GM12878 (cell line): ENCODE measurements around the gene STEAP1. TPM values are rescaled to one million over a fixed set of nuclear protein-coding genes. Genes with fewer than 3 reads are reported as not detected.

Experiments
- ATAC-seq: fragments of 200-7000 bp; cut with Tn5 transposase; 3 replicates; pipeline ENCODE4 v1.9.1; 2020; ENCODE audit warnings: mild to moderate bottlenecking, moderate library complexity
- BruUV-seq: library from RNA; stranded (reverse); fragments of 400-500 nt; replicated peaks from 2 replicates; lab custom pipeline; 2021; lab: Mats Ljungman, UMichigan
- CTCF ChIA-PET: fragments of 300-600 bp; sonication (Branson Sonifier 250); formaldehyde crosslinking; extraction: SDS; loops from one replicate; lab custom pipeline; 2021; ENCODE audit warnings: inconsistent platforms; lab: Yijun Ruan, JAX
- POLR2A ChIA-PET: fragments of 350-600 bp; formaldehyde crosslinking; extraction: SDS; loops from one replicate; lab custom pipeline; 2021; ENCODE audit warnings: inconsistent platforms; lab: Charles Lee
- RAD21 ChIA-PET: fragments of 300-600 bp; sonication (Branson Sonifier 250); formaldehyde crosslinking; loops from one replicate; lab custom pipeline; 2023; ENCODE audit warnings: antibody characterized with exemption; ENCODE audit not compliant: unreplicated experiment; lab: Charles Lee
- SMC1A ChIA-PET: fragments of 300-600 bp; sonication (Branson Sonifier 250); formaldehyde crosslinking; loops from one replicate; lab custom pipeline; 2023; ENCODE audit not compliant: unreplicated experiment, uncharacterized antibody; lab: Charles Lee
- DNase-seq: peaks from one replicate; pipeline ENCODE4 v3.0.0-alpha.2; 2011; ENCODE audit warnings: low read depth, low spot score
- FAIRE-seq: peaks from 3 replicates; lab custom pipeline; 2011; peaks lifted over from hg19 to GRCh38; lab: Jason Lieb, UNC
- H2AFZ ChIP-seq: 2 replicates; pipeline ENCODE4 v1.6.0; 2011; ENCODE audit warnings: low read depth, low read length, control low read depth; ENCODE audit not compliant: control insufficient read depth
- H3K27ac ChIP-seq: 2 replicates; pipeline ENCODE4 v1.5.1; 2011; ENCODE audit warnings: control low read depth; ENCODE audit not compliant: control insufficient read depth, insufficient read depth
- H3K27me3 ChIP-seq, 2 experiments: replicated peaks in 1 of 2; 2 replicates each; pipeline versions ENCODE4 v1.6.0 to v1.6.1; 2011; ENCODE audit warnings: low read length in 1 of 2; ENCODE audit not compliant: control insufficient read depth in 2 of 2, insufficient read depth in 2 of 2
- H3K36me3 ChIP-seq, 2 experiments: 2 replicates each; pipeline ENCODE4 v1.5.1; 2011; ENCODE audit warnings: low read length in 1 of 2; ENCODE audit not compliant: control insufficient read depth in 2 of 2, insufficient read depth in 2 of 2
- H3K4me1 ChIP-seq: 2 replicates; pipeline ENCODE4 v1.6.1; 2011; ENCODE audit warnings: mild to moderate bottlenecking, low read length, moderate library complexity, mixed read lengths; ENCODE audit not compliant: control insufficient read depth, insufficient read depth
- H3K4me2 ChIP-seq: 2 replicates; pipeline ENCODE4 v1.6.0; 2011; ENCODE audit warnings: control low read depth; ENCODE audit not compliant: control insufficient read depth, insufficient read depth
- H3K4me3 ChIP-seq: fragments of 200-600 bp; sonication (generic); 2 replicates; pipeline ENCODE4 v1.5.1; 2016
- H3K79me2 ChIP-seq: 2 replicates; pipeline ENCODE4 v1.6.0; 2011; ENCODE audit warnings: low read length; ENCODE audit not compliant: control insufficient read depth, insufficient read depth
- H3K9ac ChIP-seq: 2 replicates; pipeline ENCODE4 v1.8.0; 2011; ENCODE audit warnings: low read length, control low read depth, mixed read lengths; ENCODE audit not compliant: control insufficient read depth, insufficient read depth
- H3K9me3 ChIP-seq: replicated peaks from 3 replicates; pipeline ENCODE4 v1.5.1; 2011; ENCODE audit warnings: mild to moderate bottlenecking, low read length; ENCODE audit not compliant: control insufficient read depth, insufficient read depth
- H4K20me1 ChIP-seq: 2 replicates; pipeline ENCODE4 v1.6.0; 2011; ENCODE audit not compliant: control insufficient read depth, insufficient read depth
- ASH2L ChIP-seq: fragments of 300-600, 200-600 bp; sonication (generic); IDR thresholded peaks from 2 replicates; pipeline ENCODE4 v1.6.1; 2017; ENCODE audit warnings: low read depth, mild to moderate bottlenecking, borderline replicate concordance
- BCL11A ChIP-seq: IDR thresholded peaks from 2 replicates; pipeline ENCODE4 v1.6.1; 2011; ENCODE audit warnings: low read depth, low read length
- CHD4 ChIP-seq: fragments of 200-600 bp; sonication (generic); IDR thresholded peaks from 2 replicates; pipeline ENCODE4 v1.6.1; 2016; ENCODE audit warnings: mild to moderate bottlenecking
- GABPA ChIP-seq: IDR thresholded peaks from 2 replicates; pipeline ENCODE4 v1.6.1; 2014; ENCODE audit warnings: antibody characterized with exemption, low read depth, mild to moderate bottlenecking, inconsistent platforms
- IKZF2 ChIP-seq, 2 experiments: fragments of 450-650 bp; IDR thresholded peaks; 2 replicates each; pipeline ENCODE4 v1.6.1; 2017; ENCODE audit warnings: mild to moderate bottlenecking in 2 of 2, moderate library complexity in 2 of 2
- IRF3 ChIP-seq: fragments of 450-650 bp; IDR thresholded peaks from 2 replicates; pipeline ENCODE4 v1.6.1; 2014; ENCODE audit warnings: mild to moderate bottlenecking
- KLF5 ChIP-seq: fragments of 450-650 bp; IDR thresholded peaks from 2 replicates; pipeline ENCODE4 v1.6.1; 2014; ENCODE audit warnings: mild to moderate bottlenecking; ENCODE audit not compliant: partially characterized antibody
- LARP7 ChIP-seq: fragments of 450-650 bp; IDR thresholded peaks from 2 replicates; pipeline ENCODE4 v1.6.1; 2017; ENCODE audit warnings: mild to moderate bottlenecking
- MEF2A ChIP-seq: IDR thresholded peaks from 2 replicates; pipeline ENCODE4 v1.6.1; 2011; ENCODE audit warnings: low read depth, mild to moderate bottlenecking, low read length, moderate library complexity; ENCODE audit not compliant: insufficient read depth
- NFYB ChIP-seq: IDR thresholded peaks from 2 replicates; pipeline ENCODE4 v1.6.1; 2011; ENCODE audit warnings: low read depth, mild to moderate bottlenecking, low read length, improper control_type of control experiment, moderate library complexity; ENCODE audit not compliant: insufficient read depth
- NR2C2 ChIP-seq: IDR thresholded peaks from 2 replicates; pipeline ENCODE4 v1.6.1; 2011; ENCODE audit warnings: borderline replicate concordance, low read depth; ENCODE audit not compliant: control insufficient read depth, insufficient read length
- PML ChIP-seq: IDR thresholded peaks from 2 replicates; pipeline ENCODE4 v1.6.1; 2012; ENCODE audit warnings: low read length, inconsistent platforms
- SMAD5 ChIP-seq: IDR thresholded peaks from 2 replicates; pipeline ENCODE4 v1.6.1; 2016; ENCODE audit warnings: antibody characterized with exemption, low read depth
- SP1 ChIP-seq: IDR thresholded peaks from one replicate; pipeline ENCODE4 v1.6.1; 2011; ENCODE audit warnings: low read depth, low read length
- SPI1 ChIP-seq: IDR thresholded peaks from 2 replicates; pipeline ENCODE4 v1.6.1; 2011; ENCODE audit warnings: low read depth, mild to moderate bottlenecking, low read length, moderate library complexity, borderline replicate concordance; ENCODE audit not compliant: insufficient read depth
- TBL1XR1 ChIP-seq: IDR thresholded peaks from 2 replicates; pipeline ENCODE4 v1.6.1; 2012; ENCODE audit warnings: low read depth, low read length, improper control_type of control experiment
- WGBS: methylation state at CpG from one replicate; pipeline ENCODE4 v1.1.6; 2016; ENCODE audit warnings: low lambda C conversion rate; ENCODE audit not compliant: insufficient replicate concordance, insufficient coverage; ENCODE audit errors: missing lambda C conversion rate; 5-methylcytosine and 5-hydroxymethylcytosine counted together
- in situ Hi-C: fragments of 300-500 bp; cut with MboI; formaldehyde crosslinking; loops from 9 replicates; pipeline ENCODE4 v1.14.3; 2018; ENCODE audit warnings: mixed read lengths
- intact Hi-C: fragments of 100-400 bp; cut with micrococcal nuclease; formaldehyde crosslinking; loops from one replicate; pipeline ENCODE4 v1.14.2; 2022; ENCODE audit not compliant: unreplicated experiment
- polyA plus RNA-seq, 11 experiments: library from polyadenylated mRNA; depleted of rRNA in 4 of 11; unstranded in 6 of 11; stranded (reverse) in 5 of 11; fragments of >200 nt; fragmentation: Nextera tagmentation in 4 of 11; fragmentation: Illumina TruSeq in 1 of 11; extraction: Ambion mirVana in 4 of 11; extraction: Trizol in 1 of 11; gene quantifications; 1 replicate in 1 of 11; 2 replicates in 10 of 11; pipeline versions ENCODE4 v1.2.1 to v1.2.3, GENCODE V29; 2011 to 2016; ENCODE audit warnings: inconsistent platforms in 2 of 11, missing spikeins in 2 of 11, low read depth in 1 of 11
- total RNA-seq, 4 experiments: library from RNA; depleted of rRNA in 3 of 4; stranded (reverse); fragments of >200 nt in 3 of 4; fragmentation: Illumina TruSeq in 1 of 4; extraction: Trizol in 1 of 4; gene quantifications; 2 replicates each; pipeline versions ENCODE4 v1.2.1 to v1.2.3, GENCODE V29; 2013 to 2021
- TF ChIP-seq, protein P1 (sequence below): IDR thresholded peaks from 2 replicates; pipeline ENCODE4 v1.6.1; 2011; ENCODE audit warnings: low read depth, low read length, improper control_type of control experiment, borderline replicate concordance
- TF ChIP-seq, protein P2 (sequence below): fragments of 450-650 bp; IDR thresholded peaks from 2 replicates; pipeline ENCODE4 v1.6.1; 2017; ENCODE audit warnings: low read depth, mild to moderate bottlenecking, moderate library complexity

The STEAP1 gene
- total and polyA plus RNA-seq, 10 of the 15 experiments (the other 5 are each of a cell fraction or from before 2014, with no cell fraction given) = 2.1 to 44.6 (median 4.6) TPM

GRCh38 chr7:90212149-90212495, 57.9 kb downstream of the STEAP1 start:
- Histone ChIP-seq H3K9ac (no peak overlapping the region), H3K27me3 (peaks cover 1 to 17% of the 10 kb centered on the region in 2 experiments), H3K9me3 (no peaks in the 10 kb centered on the region), H3K4me2 (0 out of 2 replicates have a peak overlapping the region, but pooled peaks have one; percentile 13), H3K4me1 (no peaks in the 10 kb centered on the region), H3K36me3 (no peaks in the 10 kb centered on the region), H3K79me2 (no peaks in the 10 kb centered on the region), H2AFZ (no peak overlapping the region), H3K27ac (no peak overlapping the region), H3K4me3 (no peak overlapping the region), H4K20me1 (no peaks in the 10 kb centered on the region)
- FAIRE-seq = no peak
- BruUV-seq = no TSS peak
- in situ Hi-C loops = no loop called here
- ChIA-PET CTCF (interaction anchor here (0.6 to 6.8 kb wide), 16 partner anchors 12 to 216 kb away, joined by 3 to 67 read pairs (median 8); partner anchors contain the start of gene STEAP1), RAD21 (interaction anchor here (0.7 to 8.1 kb wide), 15 partner anchors 12 to 57 kb away, joined by 3 to 90 read pairs (median 10); partner anchors contain the start of genes CFAP69 and STEAP1), POLR2A (interaction anchor here (0.8 to 7.6 kb wide), 12 partner anchors 8 to 56 kb away, joined by 3 to 92 read pairs (median 7); partner anchors contain the start of gene CFAP69), SMC1A (interaction anchor here (0.6 to 8.5 kb wide), 16 partner anchors 8 to 58 kb away, joined by 3 to 116 read pairs (median 10); partner anchors contain the start of genes CFAP69 and STEAP1)
- WGBS = 39% methylated on average over 6 of the region's 6 CpGs
- DNase-seq = no peak
- ATAC-seq = no peak
- intact Hi-C loops = no loop called here
- TF ChIP-seq LARP7 (no peak), PML (no peak), SP1 (no peak), NR2C2 (no peak), ASH2L (no peak), TBL1XR1 (no peak), IKZF2 (IDR thresholded peaks at IDR 0.05) (no peak), CHD4 (no peak), MEF2A (no peak), NFYB (no peak), IRF3 (no peak), SPI1 (no peak), KLF5 (no peak), BCL11A (no peak), SMAD5 (no peak), GABPA (no peak)
- TF ChIP-seq, protein P1, sequence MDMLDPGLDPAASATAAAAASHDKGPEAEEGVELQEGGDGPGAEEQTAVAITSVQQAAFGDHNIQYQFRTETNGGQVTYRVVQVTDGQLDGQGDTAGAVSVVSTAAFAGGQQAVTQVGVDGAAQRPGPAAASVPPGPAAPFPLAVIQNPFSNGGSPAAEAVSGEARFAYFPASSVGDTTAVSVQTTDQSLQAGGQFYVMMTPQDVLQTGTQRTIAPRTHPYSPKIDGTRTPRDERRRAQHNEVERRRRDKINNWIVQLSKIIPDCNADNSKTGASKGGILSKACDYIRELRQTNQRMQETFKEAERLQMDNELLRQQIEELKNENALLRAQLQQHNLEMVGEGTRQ = no peak
- TF ChIP-seq, protein P2, sequence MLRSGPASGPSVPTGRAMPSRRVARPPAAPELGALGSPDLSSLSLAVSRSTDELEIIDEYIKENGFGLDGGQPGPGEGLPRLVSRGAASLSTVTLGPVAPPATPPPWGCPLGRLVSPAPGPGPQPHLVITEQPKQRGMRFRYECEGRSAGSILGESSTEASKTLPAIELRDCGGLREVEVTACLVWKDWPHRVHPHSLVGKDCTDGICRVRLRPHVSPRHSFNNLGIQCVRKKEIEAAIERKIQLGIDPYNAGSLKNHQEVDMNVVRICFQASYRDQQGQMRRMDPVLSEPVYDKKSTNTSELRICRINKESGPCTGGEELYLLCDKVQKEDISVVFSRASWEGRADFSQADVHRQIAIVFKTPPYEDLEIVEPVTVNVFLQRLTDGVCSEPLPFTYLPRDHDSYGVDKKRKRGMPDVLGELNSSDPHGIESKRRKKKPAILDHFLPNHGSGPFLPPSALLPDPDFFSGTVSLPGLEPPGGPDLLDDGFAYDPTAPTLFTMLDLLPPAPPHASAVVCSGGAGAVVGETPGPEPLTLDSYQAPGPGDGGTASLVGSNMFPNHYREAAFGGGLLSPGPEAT = no peak
